Left renal cortex interstitium (tissue), 4 donors: ENCODE results near the gene DCUN1D3. TPM values are rescaled to one million over a fixed set of nuclear protein-coding genes. Genes with fewer than 3 reads are reported as not detected.
"Not testable (repeated sequence)": the region's sequence is repeated elsewhere in the genome, so short reads cannot be mapped to it uniquely, and the experiment has no call there.

Experiments used
- DNase-seq, 4 donors: peaks; one replicate each; pipeline ENCODE4 v3.0.0-alpha.2; 2013; ENCODE audit warnings: low read depth in 4 of 4, low spot score in 2 of 4, missing footprints in 1 of 4
- polyA plus RNA-seq, 4 donors: library from polyadenylated mRNA; unstranded; fragments of 120-200 nt; gene quantifications; one replicate each; pipeline ENCODE4 v1.2.1, GENCODE V29; 2013; ENCODE audit not compliant: insufficient read length in 4 of 4

DCUN1D3 gene
- polyA plus RNA-seq, 4 donors, result 7.5 to 11.7 (median 10.0) TPM

DNA sequence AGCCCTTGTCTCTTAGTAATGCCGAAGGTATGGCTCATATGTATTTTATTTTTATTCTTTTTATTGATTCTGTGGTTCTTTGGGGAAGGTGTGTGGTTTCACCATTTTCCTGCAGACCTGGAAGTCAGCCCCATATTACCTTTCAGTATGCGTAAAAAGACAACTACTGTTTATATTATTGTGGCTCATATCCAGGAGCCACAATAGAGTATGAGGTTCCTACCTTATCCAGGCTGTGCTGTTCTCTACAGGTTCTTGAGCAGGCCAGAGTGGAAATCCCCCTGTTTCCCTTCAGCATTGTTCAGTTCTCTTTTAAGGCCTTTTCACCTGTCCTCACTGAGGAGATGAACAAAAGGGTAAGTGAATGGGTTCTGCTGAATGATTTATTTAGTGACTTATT is 60.7 kb downstream of the DCUN1D3 start:
- DNase-seq, result no peak

GRCh38 chr16:20838240-20838639 is 61.9 kb downstream of the DCUN1D3 start:
- no peak for DNase-seq

GRCh38 chr16:20833086-20833485 is 67.1 kb downstream of the DCUN1D3 start:
- no peak for DNase-seq

DNA sequence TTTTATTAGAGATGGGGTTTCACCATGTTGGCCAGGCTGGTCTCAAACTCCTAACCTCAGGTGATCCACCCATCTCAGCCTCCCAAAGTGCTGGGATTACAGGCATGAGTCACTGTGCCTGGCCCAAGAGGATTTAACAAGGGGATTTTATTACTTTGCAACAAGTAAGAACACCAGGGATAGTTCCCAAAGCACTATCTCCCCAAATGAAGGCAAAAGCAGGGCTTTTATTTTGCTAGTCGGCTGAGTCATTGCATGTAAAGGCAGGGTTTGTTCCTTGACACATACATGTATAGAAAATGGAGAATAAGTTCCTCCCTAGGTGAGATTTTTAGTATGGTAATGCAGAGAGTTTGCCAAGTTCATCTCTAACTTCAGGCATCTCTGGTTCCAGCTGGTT is 69.8 kb downstream of the DCUN1D3 start:
- DNase-seq, result no peak

DNA sequence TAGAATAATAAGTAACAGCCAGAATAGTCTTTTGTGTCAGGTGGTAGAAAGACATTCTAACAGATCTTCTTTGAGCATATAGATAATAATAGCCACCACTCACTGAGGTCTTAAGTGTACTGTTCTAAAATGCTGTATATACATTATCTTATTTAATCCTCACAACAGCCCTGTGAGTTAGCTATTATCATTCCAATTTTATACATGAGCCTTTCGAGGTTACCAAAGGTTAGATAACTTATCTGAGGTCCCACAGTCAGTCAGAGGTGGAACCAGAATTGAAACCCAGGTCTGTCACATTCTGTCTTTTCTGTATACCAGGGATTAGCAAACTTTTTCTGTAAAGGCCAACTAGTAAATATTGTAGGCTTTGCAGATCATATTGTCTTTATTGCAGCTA is 70.6 kb downstream of the DCUN1D3 start:
- DNase-seq, result no peak

DNA sequence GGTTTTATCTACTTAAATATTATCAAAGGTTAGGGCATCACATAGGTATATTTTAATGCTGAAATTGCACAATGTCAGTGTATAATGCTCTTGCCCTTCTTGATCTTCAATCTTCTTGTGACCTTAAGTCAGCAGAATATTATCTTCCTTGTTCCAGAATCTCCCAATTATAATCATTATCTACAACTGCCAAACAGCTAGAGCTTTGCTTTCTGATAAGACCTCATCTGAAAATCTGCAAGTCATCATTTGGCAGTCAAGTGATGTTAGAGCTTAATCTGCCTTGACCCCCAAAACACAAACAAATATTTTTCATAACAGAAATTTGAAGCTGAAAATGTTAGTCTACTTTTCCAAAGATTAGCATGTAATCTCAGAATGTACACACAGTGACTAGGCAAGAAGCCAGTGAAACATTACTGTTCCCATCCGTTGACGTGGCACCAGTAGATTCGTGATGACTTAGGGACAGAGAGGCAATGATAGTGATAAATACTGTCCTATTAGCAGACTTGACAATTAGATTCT is 74.1 kb downstream of the DCUN1D3 start:
- no peak for DNase-seq

GRCh38 chr16:20822521-20823325 is 77.4 kb downstream of the DCUN1D3 start:
- DNase-seq, result no peak

DNA sequence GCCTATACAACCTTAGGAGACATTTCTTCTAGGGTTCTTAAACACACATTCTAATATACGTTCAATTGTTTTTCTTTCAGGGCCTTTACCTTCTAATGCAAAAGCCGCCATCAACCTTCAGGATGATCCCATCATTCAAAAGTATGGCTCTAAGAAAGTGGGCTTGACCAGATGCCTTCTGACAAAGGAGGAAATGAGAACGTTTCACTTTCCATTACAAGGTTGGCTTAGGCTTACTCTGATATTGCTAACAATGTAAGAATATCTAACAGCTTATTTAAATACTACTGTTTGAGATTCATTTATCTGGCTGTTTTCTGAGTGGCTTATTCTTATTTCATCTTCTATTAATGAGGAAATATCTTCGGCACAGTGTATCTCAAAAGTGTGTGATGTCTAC is 78.5 kb downstream of the DCUN1D3 start:
- no peak for DNase-seq

DNA sequence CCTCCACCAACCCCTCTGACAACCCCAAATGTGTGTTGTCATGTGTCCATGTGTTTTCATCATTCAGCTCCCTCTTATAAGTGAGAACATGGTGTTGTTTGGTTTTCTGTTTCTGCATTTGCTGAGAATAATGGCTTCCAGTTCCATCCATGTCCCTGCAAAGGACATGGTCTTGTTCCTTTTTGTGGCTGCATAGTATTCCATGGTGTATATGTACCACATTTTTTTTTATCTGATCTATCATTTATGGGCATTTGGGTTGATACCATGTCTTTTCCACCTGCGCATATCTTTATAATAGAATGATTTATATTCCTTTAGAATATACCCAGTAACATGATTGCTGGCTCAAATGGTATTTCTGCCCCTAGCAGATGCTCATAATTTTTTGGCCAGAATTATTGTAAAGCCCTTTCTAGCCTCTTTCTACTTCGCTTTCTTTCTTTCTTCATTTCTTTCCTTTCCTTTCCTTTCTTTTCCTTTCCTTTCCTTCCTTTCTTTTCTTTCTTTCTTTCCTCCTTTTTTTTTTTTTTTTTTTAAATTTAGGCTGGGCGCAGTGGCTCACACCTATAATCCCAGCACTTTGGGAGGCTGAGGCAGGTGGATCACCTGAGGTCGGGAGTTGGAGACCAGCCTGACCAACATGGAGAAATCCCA is 81.1 kb downstream of the DCUN1D3 start:
- DNase-seq, result no peak

GRCh38 chr16:20814784-20815183 is 85.4 kb downstream of the DCUN1D3 start:
- DNase-seq, result no peak

- no peak for DNase-seq
Observed at GRCh38 chr16:20812510-20812909, 87.6 kb downstream of the DCUN1D3 start.

DNA sequence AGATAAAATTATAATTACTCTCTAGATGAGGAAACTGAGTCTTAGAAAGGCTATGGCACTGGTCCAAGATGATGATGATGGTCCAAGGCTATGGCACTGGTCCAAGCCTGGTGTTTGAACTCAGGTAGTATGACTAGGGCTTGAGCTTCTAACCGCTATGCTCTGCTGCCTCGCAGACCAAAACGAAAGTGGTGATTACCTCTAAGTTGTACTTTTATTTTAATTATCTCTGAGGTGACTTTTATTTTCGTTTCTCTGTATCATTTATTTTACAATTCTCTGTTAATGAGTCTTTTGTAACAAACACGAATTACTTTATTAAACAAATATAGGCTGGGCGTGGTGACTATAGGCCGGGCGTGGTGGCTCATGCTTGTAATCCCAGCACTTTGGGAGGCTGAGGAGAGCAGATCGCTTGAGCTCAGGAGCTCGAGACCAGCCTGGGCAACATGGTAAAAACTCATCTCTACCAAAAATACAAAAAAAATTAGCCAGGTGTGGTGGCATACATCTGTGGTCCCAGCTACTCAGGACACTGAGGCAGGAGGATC is 88.2 kb downstream of the DCUN1D3 start:
- no peak for DNase-seq

DNA sequence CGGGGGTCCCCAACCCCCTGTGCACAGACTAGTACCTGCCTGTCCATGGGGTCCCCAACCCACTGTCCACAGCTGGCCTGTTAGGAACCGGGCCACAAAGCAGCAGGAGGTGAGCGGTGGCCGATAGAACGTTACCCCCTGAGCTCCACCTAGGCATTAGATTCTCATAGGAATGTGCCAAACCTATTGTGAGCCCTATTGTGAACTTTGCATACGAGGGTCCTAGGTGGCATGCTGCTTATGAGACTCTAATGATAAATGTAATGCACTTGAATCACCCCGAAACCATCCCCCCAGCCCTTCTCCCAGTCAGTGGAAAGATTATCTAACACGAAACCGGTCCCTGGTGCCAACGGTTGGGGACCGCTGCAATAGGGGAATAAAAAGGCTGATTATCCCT is 92.3 kb downstream of the DCUN1D3 start:
- DNase-seq, result no peak

- peak; percentile 92 to 95 (median 94) for DNase-seq
Observed at GRCh38 chr16:20806168-20807050, 93.7 kb downstream of the DCUN1D3 start, which contains the start of the genes ERI2 and REXO5. Gene ERI2 (minus strand): TSS chr16:20806472. CDS start chr16:20806430, 42 bp downstream. Gene REXO5 (plus strand): TSS chr16:20806527. CDS start chr16:20806954, 427 bp downstream.

DNA sequence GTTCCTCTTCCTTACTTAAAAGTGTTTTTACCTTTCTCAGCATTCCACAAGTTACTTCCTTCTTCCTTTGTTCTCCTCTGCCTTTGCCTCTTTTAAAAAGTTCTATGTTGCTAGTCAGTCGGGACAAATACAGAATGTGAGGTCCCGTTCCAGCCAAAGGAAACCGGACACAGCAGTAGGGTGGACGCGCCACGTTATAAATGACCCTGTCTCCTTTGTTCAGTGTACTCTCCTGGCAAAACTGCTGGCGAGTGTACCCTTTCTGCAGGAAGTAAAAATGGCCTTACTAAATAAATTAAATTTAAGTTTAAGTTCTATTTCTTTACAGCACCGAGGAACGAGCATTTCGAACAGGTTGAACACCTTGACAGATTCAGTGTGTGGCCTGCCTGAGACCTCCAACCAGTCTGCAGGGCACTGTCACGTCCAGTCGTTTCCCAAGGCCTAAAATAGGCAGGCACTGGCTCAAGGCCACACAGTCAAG is 94.4 kb downstream of the DCUN1D3 start:
- DNase-seq, result not testable (repeated sequence)

Other genes with a start within 250 kb of the DCUN1D3 start
- gene ACSM1, start 202.7 kb downstream of the DCUN1D3 start, polyA plus RNA-seq, result 1 to 10 TPM in 2 of 4 donors, under 1 TPM in 2; 0.82 to 1.8 (median 0.94) TPM
- 10 to 100 TPM; 66.0 to 81.7 (median 75.7) TPM for gene THUMPD1, start 158.5 kb downstream of the DCUN1D3 start, polyA plus RNA-seq
- 100 to 1,000 TPM in 3 of 4 donors, 10 to 100 TPM in 1; 91.4 to 126 (median 105) TPM for gene ACSM3, start 136.3 kb downstream of the DCUN1D3 start, polyA plus RNA-seq
- 10 to 100 TPM; 30.7 to 41.4 (median 34.4) TPM for gene ERI2, start 93.9 kb downstream of the DCUN1D3 start, polyA plus RNA-seq
- 1 to 10 TPM; 5.7 to 10.0 (median 6.6) TPM for gene REXO5, start 93.8 kb downstream of the DCUN1D3 start, polyA plus RNA-seq
- gene LYRM1, start 413 bp upstream of the DCUN1D3 start, polyA plus RNA-seq, result 10 to 100 TPM; 45.1 to 53.7 (median 47.4) TPM